ENCODE results near the gene DOCK1.

Gene DOCK1

DNA sequence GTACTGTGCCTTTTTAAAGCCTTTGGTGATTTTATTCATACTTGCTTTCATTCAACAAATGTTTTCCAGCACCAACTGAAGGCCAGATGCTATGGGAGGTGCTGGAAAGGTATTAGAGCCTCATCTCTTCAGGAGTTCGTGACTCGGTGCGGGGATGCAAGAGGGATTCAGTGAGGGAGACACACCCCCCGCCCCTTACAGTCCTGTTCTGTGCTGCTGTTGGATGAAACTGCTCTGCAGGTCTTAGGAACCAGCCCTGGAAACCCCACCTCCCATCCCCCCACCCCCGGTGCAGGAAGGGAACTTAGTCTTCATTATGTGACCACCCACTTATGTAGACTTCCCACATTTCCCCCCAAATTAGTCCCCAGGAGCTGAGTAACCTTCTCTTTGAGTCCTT is 180.7 kb downstream of the DOCK1 start:
- no peak for DNase-seq (ENCODE audit: low read depth in 2 of 2)

DNA sequence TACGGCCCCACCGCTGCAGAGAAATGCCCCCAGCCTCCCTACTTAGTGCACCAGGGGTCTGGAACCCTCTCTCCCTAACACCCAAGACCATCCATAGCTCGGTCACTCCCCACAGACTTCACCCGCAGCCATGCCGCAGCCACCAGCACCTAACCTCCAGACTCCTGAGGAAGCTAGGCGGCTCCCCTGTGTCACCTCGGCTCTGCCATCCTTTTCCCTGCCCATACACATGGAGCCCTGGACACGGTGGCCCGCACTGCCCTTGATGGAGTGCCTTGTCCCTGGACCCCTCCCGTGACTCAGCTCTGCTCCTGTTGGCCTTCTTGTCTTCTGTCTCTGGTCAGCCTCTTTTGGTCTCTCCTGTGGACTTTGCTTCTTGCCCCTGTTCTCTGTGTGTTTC is 183.7 kb downstream of the DOCK1 start:
- no peak for DNase-seq (ENCODE audit: low read depth in 2 of 2)

DNA sequence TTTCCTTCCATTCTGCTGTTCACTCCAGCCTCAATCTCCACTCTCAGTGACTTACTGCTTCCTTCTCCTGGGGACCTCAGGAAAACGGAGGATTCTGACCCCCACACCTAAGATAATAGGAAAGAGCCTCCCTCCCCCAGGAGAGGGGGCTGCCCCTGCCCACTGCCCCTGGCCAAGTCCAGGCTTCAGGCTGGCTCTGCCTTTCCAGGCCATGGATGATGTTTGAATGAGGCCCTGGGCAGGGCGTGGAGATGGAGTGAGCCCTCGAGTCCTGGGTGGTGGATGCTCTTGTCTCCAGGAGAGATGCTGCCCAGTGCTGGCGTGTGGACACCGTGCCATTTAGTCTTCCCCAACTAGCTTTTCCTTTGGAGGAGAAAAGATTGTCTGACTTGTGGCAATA is 184.2 kb downstream of the DOCK1 start:
- no peak for DNase-seq (ENCODE audit: low read depth in 2 of 2)

DNA sequence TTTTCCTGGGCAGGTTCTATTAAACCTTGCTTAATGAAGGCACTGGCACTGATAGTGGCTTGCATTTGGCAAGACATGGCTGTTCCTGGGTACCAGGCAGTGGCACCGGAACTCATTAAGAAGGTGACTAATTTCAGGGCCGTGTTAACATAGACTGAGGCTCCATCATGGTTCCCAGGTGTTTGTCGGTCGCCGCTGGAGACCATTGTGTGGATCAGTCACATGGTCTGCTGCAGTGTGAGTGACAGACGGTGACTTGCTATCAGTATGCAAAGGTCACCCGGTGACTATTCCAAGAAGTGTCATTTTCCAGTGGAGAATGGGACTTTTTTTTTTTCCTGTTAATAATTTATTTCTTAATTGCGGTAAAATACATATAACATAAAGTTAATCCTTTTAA is 184.9 kb downstream of the DOCK1 start:
- no peak for DNase-seq (ENCODE audit: low read depth in 2 of 2)

DNA sequence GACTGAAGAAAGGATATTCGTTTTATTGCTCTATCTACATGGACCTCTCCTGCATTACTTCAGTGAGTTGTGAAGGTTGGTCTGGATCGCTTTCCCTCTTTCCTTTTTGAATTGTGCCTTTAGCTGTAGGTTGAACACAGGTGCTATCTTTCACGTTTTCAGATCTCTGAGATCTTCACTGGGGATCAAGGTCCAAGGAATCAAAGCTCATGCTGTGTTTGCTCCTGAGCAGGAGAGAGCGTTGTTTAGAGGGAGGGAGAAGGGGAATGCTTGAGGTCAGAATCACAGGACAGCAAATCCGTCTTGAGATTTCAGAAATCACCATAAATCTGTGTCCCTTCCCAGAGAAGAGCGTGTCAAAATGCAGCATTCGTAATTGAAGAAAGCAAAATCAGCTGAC is 186.1 kb downstream of the DOCK1 start:
- DNase-seq (ENCODE audit: low read depth in 2 of 2) = no peak

DNA sequence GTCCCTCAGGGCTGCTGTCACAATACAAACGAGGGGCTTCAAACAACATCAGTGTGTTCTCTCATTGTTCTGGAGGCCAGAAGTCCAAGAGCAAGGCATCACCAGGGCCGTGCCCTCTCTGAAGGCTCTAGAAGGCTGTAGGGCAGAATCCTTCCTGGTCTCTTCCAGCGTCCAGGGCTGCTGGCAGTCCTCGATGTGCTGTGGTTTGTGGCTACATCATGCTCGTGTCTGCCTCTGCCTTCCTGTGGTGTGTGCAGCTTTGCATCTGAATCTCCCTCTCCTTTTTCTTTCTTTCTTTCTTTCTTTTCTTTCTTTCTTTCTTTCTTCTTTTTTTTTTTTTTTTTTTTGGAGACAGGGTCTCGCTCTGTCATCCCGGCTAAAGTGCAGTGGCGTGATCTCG is 187.7 kb downstream of the DOCK1 start:
- no peak for DNase-seq (ENCODE audit: low read depth in 2 of 2)

DNA sequence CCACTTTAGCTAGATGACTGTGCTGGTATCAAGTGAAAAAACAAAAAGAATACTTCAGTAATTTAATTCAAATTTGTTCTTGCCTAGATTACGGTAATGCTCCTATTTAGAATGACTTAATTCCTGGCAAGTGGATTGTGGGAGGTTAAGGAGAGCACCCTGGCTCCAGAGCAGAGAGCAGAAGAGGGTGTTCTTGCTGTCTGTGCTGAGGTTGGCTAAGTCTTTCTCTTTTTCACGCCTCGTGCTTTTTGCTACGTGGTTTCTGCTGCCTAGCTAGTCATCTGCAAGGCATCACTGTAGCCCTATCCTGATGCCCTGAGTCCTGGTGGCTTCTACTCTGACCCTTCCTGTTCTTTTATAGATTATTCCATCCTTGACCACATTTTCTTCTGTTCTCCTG is 189.8 kb downstream of the DOCK1 start:
- DNase-seq (ENCODE audit: low read depth in 2 of 2) = no peak

DNA sequence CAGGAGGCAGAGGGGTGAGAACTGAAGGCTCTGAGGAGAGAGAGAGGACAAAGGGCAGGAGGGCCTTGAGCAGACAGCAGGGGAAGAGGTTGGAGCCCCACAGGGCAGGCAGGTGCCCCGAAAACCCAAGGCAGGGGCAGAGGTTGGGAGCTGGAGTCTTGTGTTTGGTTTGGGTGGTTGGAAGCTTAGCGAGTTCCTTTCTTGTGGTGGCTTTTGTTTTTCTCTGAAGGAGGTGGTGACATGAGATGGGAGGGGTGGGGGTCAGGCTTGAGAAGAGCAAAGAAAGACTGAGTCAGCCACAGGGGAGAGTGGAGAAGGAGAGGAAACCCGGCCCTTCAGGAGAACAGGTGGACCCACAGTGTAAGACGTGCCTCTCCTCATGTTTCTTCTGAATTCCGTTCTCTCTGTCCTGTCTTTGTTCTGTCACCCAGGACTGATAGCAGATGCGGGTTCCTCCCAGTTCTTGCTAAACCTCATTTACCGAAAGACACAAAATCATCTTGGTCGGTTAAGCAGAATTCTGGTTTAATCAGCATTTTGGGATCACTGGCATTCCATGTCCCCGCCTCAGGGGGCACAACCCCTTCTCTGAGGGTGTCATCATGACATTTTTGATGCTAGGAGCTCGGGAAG is 195.9 kb downstream of the DOCK1 start:
- DNase-seq (ENCODE audit: low read depth in 2 of 2) = no peak

DNA sequence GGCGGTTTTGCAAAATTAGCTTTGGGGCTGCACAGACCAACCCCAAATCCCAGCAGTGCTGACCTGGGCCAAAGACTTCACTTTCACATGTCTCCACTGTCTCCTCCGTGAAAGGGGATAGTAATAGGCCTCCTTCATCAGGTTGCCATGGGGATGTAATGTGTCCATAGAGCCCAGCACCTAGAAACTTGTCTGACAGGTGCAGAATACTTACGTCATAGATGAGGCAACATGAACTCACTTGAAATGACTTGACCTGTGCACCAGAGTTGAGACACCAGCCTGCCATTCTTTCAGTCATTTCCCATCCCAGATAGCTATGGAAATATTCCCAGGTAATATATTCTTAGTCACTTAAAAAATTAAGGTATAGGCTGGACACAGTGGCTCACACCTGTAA is 196.9 kb downstream of the DOCK1 start:
- no peak for DNase-seq (ENCODE audit: low read depth in 2 of 2)

DNA sequence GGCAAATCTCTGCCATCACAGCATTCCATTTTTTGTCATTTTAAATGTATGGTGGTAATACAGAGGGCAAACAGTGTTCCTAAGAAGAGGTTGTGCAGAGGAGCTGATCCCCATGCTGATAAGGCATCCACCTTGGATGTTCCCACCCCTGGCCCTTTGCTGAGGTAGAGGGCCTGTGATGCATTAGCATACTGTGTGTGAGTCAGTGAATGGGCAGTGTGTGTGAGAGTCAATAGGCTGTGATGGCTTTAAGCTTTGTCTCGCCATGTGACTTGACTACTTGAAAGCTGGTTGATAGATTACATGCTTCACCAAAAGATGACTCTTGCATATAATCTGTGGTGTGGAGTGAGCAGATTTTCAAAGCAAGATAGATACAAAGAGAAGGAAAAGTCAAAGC is 209.9 kb downstream of the DOCK1 start:
- DNase-seq (ENCODE audit: low read depth in 2 of 2) = no peak

DNA sequence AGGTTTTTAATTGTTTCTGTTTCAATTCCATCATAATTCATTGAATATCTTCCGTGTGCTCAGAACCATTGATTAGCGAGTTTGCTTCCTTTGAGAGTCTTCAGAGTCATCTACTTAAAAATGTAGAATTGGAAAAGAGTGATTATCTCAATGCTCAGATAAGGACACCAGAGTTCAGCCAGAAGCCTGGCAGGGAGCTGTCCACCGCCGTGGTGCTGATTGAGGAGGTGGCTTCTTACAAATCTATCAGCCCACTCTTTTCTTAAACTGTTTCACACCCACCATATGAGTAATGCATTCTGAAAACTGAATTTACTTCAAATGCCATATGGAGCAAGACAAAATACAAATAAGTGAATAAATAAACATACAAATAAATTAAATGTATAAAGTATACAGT is 211.9 kb downstream of the DOCK1 start:
- peak; percentile 7 to 24 for DNase-seq (ENCODE audit: low read depth in 2 of 2)

DNA sequence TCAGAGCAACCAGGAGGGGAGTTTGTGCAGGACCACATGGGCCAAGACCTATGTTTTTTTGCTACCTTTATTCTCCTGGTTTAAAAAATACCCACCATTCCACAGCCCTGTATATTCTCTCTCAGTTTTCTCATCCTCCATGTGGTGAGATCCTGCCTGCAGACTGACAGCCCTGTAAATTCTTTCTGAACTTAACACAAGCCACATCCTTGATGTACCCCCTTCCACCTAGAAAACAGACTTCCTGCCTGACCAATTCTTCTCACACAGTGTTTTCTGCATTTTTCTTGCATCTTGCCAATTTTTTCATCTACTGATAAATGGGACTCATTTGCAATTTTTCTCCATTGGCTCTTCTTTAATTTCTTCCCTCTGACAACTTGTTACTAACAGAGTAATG is 212.8 kb downstream of the DOCK1 start:
- DNase-seq (ENCODE audit: low read depth in 2 of 2) = no peak

DNA sequence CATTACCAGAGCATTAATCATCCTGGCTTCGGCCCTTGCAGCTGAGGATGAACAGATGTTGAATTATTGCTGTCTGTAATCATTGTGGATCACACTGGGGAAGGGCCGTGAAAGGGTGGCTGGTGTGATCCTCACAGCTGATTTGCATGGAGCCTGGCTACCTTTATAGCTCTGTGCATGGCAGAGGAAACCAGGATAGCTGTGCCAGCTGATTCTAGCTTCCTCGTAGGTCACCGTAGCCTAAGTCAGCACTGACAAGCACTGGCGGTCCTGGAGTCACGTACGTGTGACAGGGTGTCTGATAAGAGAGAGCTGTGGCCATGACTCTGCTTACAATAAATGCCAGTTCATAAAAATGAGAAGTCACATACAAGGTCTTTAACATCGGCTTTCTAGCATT is 214.7 kb downstream of the DOCK1 start:
- DNase-seq (ENCODE audit: low read depth in 2 of 2) = no peak

DNA sequence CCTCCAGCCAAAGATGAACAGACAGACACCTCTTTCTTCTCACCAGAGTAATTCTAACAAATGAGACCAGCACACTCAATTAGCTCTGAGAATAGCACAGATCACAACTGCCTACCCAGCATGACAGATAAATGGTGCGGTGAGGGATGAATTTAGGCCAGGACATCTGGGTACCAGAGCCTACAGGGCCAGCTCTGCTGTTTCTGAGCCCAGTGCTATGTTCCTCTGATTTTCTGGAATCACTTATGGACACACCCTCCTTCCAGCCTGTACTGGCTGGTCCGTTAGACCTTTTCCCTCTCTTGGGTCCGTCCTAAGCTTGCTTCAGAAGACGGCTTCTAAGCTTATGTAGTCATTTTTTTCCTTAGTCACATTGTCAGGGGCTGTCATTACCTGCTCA is 217.6 kb downstream of the DOCK1 start:
- DNase-seq (ENCODE audit: low read depth in 2 of 2) = no peak

DNA sequence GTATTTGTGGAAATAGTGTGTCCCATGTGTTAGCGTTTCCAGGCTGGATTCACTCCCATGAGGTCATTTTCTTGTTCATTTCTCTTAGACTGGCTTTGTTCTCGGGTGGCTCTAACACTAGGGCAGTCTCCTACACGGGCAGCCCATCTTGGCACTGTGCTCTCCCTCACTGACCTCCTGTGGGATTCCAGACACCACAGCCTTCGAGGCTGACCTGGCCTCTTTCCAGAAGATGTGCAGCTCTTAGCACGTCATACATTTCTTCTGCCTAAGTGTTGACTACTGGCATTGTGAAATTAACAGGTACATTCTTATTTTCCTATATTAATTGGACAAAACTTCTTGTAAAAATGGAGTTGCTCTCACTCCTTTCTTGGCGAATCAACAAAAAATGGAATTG is 218.4 kb downstream of the DOCK1 start:
- DNase-seq (ENCODE audit: low read depth in 2 of 2) = no peak

DNA sequence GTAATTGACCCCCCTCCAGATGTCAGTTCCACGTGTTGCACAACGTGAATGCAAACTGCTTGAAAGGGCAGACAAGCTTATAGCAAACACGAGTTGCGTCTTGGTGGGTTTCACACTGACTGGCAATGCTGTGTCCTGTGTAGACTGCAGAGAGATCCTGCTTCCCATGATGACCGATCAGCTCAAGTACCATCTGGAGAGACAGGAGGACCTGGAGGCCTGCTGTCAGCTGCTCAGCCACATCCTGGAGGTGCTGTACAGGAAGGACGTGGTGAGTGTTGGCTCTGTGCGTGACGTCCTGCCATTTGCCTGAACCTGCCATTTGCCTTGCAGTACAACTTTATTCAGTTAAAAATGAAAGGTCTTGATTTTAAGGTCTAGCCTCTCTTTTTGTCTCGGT is 220.1 kb downstream of the DOCK1 start:
- DNase-seq (ENCODE audit: low read depth in 2 of 2) = no peak

DNA sequence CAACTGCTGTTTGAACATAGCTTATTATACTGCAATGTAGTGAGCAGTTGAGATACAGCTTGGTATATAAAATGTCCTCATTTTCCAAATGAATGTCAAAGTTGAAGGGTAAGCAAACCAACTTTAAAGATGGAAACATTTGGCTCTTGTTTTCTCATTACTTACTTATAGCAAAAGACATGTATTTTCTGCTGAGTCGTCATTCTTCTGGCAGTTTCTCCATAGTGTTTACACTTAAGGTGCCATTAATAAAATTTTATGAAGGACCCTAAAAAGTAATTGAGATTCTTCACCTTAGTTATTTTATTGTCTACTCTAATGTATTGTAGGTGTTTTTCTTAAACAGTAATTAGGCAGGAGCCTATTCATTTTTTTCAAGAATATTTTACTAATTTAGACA is 222.6 kb downstream of the DOCK1 start:
- DNase-seq (ENCODE audit: low read depth in 2 of 2) = no peak

DNA sequence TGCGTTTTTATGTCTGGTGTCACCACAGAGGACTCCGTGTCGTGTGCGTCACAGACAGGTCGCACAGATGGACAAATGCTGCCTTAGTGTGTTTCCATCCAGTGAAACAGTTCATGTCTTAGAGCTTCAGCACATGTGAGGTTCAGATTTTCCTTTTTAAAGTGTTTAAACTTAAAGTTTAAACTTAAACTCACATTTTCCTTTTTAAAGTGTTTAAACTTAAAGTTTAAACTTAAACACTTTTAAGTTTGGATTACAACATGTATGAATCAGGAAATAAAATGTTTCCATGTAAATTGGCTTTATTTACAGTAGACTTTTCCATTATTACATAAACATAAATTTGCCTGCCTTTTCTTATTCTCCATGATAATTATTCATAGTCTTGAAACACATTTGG is 223.9 kb downstream of the DOCK1 start:
- DNase-seq (ENCODE audit: low read depth in 2 of 2) = no peak

DNA sequence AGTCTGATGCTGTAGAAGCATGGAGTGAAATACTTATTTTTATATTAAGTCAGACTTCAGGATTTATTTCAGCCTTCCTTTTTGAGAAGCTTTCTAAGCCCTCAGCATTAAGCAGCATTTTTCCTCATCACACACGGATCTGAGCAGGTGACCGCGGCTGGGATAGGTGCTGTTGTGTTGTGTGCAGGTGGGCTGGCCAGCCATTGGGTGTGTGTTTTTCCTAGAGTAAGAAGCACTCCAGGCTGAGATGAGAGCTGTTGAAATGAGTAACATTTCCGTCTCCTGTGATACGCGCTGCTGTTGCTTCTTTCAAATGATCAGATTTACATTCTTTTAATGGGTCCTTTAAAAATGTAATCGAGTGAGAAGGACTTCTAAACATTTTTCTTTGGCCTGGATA is 227.2 kb downstream of the DOCK1 start:
- no peak for DNase-seq (ENCODE audit: low read depth in 2 of 2)

DNA sequence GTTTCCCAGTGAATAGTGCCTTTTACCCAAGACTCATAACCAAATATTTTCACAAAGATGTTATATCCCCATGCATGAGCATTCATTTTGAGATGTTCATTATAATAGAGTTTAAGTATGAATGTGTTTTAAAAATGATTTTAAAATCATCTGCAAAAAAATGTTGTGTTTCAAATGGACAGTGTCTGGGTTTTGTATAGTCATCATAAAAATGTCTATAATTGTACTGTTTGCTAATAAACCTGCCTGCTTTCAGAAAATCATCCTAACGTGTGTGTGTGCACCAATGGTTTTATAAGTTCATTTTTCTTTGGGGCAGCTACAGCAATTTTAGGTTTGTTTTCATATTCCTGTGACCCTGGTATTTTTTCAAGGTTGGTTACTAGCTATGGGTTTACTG is 228.0 kb downstream of the DOCK1 start:
- no peak for DNase-seq (ENCODE audit: low read depth in 2 of 2)

DNA sequence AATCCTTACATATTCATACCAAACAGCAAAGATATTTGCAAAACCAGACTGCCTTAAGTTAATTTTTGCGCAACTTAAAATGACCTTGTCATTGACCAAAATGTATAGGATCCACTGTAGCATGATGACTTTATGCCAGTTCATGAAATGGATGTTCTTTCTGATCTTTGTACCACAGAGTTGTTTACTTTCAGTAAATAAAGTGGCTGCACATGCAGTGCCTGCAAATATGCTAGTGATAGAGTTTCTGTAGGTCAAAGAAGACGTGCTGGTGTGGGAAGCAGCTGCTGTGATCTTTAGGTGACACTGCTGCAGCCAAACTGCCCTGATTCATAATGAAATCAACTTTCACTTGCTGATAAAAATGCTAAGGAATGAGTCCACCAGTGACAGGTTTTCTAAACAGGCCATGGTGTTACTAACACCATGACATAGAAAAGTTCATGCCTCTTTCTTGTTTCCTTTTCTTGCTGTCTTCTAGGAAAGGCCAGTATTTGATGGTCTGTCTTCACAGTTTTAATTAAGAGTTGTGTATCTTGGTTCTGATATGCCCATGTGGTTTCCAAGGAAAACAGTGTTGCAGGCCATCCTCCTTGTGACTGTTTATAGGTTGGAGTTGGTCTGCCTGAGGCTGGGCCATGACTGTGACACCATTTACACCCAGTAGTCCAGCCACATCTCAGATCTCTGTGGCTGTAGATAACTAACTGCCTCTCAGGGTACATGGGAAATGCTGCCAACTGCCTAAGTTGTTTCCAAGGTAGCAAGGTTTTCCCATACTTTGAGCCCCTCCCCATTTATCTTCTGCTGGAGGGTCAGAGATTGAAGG is 228.7 kb downstream of the DOCK1 start:
- DNase-seq (ENCODE audit: low read depth in 2 of 2) = no peak

DNA sequence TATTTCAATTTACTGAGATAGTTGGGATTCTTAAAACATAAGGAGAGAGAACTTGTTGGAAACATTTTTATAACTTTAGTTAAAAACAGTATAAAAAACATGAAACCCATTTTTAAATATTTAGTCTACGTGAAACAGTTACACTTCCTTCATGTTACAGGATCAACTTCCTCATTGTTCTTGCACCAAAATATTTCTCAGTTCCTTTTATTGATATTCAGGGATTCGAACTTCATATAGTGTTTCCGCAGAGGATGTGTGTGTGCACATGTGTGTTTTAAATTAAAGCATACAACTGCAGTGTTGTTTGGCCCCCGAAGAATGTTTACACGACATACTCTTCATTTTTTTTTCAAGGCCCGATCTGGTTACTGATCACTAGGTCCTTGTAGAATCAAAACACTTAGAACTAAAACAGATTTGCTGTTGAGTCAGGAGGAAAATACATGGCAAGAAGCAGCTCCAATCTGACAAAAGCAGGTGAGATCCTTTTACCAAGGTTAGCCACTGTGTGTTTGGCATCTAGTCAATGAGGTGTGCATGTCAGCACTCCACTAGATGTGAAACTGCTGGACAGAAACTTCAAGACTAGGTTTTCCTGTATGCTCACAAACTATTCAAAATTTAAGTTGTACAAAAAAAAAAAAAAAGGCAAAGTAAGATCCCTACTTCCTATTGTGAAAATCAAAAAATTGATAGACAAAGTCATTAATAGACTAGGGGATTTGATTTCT is 230.8 kb downstream of the DOCK1 start:
- DNase-seq (ENCODE audit: low read depth in 2 of 2) = no peak

DNA sequence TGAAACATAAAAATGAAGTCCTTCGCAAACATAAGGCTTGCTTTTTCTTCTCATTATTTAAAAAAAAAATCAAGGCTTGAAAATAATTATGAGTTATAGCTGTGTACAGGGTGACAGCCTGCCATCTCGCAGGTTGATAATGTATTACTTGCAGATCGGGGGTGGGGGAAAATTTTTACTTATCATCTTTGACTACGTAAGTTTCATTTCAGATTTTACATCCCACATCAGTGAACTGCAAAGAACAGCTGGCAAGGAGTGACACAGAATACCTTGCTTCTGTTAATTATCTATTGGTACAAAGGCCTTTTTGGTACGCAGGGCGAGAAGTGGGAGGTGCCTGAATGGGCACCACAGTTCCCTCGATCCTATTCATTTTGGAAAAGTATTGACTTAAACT is 232.2 kb downstream of the DOCK1 start:
- no peak for DNase-seq (ENCODE audit: low read depth in 2 of 2)
